Esophagus muscularis mucosa (tissue), 3 donors: ENCODE data around the gene KIF3A.

Experiments
- CTCF ChIP-seq, 3 experiments: fragments of 200-600 bp in 2 of 3; fragments of 450-650 bp in 1 of 3; sonication (generic) in 2 of 3; IDR thresholded peaks; one replicate each; pipeline ENCODE4 v1.5.1; 2017 to 2019; ENCODE audit warnings: antibody characterized with exemption in 3 of 3, mild to moderate bottlenecking in 2 of 3, moderate library complexity in 1 of 3
- EP300 ChIP-seq: sonication (generic); formaldehyde crosslinking; IDR thresholded peaks from one replicate; pipeline ENCODE4 v1.6.1; 2017; ENCODE audit warnings: antibody characterized with exemption

DNA sequence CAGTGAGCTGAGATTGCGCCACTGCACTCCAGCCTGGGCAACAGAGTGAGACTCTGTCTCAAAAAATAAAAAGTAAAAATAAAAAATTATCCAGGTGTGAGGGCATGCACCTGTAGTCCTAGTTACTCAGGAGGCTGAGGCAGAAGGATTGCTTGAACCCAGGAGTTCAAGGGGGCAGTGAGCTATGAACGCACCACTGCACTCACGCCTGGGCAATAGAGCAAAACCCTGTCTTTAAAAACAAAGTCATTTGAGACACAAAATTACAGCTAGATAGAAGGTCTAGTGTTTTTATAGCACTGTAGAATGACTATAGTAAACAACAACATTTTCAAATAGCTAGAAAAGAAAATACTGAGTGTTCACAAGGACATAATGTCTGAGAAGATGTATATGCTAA is 47.2 kb downstream of the KIF3A start:
- TF ChIP-seq EP300 (no peak), CTCF (IDR thresholded peaks at IDR 0.05) (no peak)
